Transverse colon (tissue), 4 donors: ENCODE results near the gene DUSP15.

Experiments used
- CTCF ChIP-seq, 5 experiments: fragments of 200-600 bp in 3 of 5; fragments of 450-650 bp in 2 of 5; sonication (generic) in 3 of 5; IDR thresholded peaks; 1 replicate in 2 of 5; 2 replicates in 3 of 5; pipeline ENCODE4 v1.5.1; 2016 to 2017; ENCODE audit warnings: antibody characterized with exemption in 5 of 5, inconsistent platforms in 3 of 5, mild to moderate bottlenecking in 2 of 5, moderate library complexity in 1 of 5
- POLR2AphosphoS5 ChIP-seq, 3 donors: sonication (generic); formaldehyde crosslinking; IDR thresholded peaks; one replicate each; pipeline ENCODE4 v1.6.1; 2016; ENCODE audit warnings: antibody characterized with exemption in 3 of 3

GRCh38 chr20:31843881-31844280 is 26.4 kb downstream of the DUSP15 start:
- no peak for TF ChIP-seq CTCF (IDR thresholded peaks at IDR 0.05)
- no peak for TF ChIP-seq POLR2AphosphoS5 (IDR thresholded peaks at IDR 0.05)
